Keratinocyte (primary cell): ENCODE data around the gene AIFM3. TPM values are rescaled to one million over a fixed set of nuclear protein-coding genes. Genes with fewer than 3 reads are reported as not detected.
A peak's percentile ranks its signal among the peaks of the same experiment; 100 is the strongest.

ENCODE experiments used
- DNase-seq: peaks from one replicate; pipeline ENCODE4 v3.0.0-alpha.2; 2011; ENCODE audit warnings: low read depth, missing footprints, low spot score
- FAIRE-seq: peaks from 2 replicates; lab custom pipeline; 2011; peaks lifted over from hg19 to GRCh38; lab: Jason Lieb, UNC
- H2AFZ ChIP-seq: 2 replicates; pipeline ENCODE4 v1.6.0; 2012; ENCODE audit warnings: low read length, control low read depth, inconsistent platforms; ENCODE audit not compliant: control insufficient read depth
- H3K27ac ChIP-seq: 2 replicates; pipeline ENCODE4 v1.5.1; 2011; ENCODE audit warnings: low read length; ENCODE audit not compliant: control insufficient read depth, insufficient read depth
- H3K27me3 ChIP-seq: 3 replicates; pipeline ENCODE4 v1.6.0; 2011; ENCODE audit warnings: low read length; ENCODE audit not compliant: control insufficient read depth, insufficient read depth; ENCODE audit errors: extremely low read depth
- H3K36me3 ChIP-seq, 2 experiments: 2 replicates in 1 of 2; 3 replicates in 1 of 2; pipeline ENCODE4 v1.5.1; 2011; ENCODE audit warnings: low read length in 2 of 2, mild to moderate bottlenecking in 1 of 2; ENCODE audit not compliant: control insufficient read depth in 2 of 2, insufficient read depth in 2 of 2; ENCODE audit errors: extremely low read depth in 1 of 2
- H3K4me1 ChIP-seq: 3 replicates; pipeline ENCODE4 v1.5.1; 2011; ENCODE audit warnings: low read length; ENCODE audit not compliant: control insufficient read depth, insufficient read depth; ENCODE audit errors: extremely low read depth
- H3K4me2 ChIP-seq: 3 replicates; pipeline ENCODE4 v1.6.0; 2011; ENCODE audit warnings: low read depth, low read length; ENCODE audit not compliant: control insufficient read depth, insufficient read depth; ENCODE audit errors: extremely low read depth
- H3K4me3 ChIP-seq, 3 experiments: fragments of 200-600 bp in 1 of 3; sonication (generic) in 1 of 3; 2 replicates in 2 of 3; 3 replicates in 1 of 3; pipeline ENCODE4 v1.5.1; 2011 to 2016; ENCODE audit warnings: low read length in 3 of 3, mild to moderate bottlenecking in 3 of 3, control low read depth in 2 of 3, inconsistent platforms in 1 of 3, low read depth in 1 of 3, mixed read lengths in 1 of 3, mixed run types in 1 of 3, moderate library complexity in 1 of 3; ENCODE audit not compliant: control insufficient read depth in 2 of 3, insufficient read depth in 2 of 3; ENCODE audit errors: extremely low read depth in 1 of 3
- H3K79me2 ChIP-seq: 2 replicates; pipeline ENCODE4 v1.6.0; 2012; ENCODE audit warnings: low read length; ENCODE audit not compliant: control insufficient read depth, insufficient read depth
- H3K9ac ChIP-seq: 3 replicates; pipeline ENCODE4 v1.6.0; 2011; ENCODE audit warnings: low read length; ENCODE audit not compliant: control insufficient read depth, insufficient read depth; ENCODE audit errors: extremely low read depth
- H3K9me1 ChIP-seq: 3 replicates; pipeline ENCODE4 v1.6.0; 2011; ENCODE audit warnings: low read length; ENCODE audit not compliant: control insufficient read depth, insufficient read depth; ENCODE audit errors: extremely low read depth
- H3K9me3 ChIP-seq: 2 replicates; pipeline ENCODE4 v1.5.1; 2012; ENCODE audit warnings: low read depth, low read length; ENCODE audit not compliant: control insufficient read depth
- H4K20me1 ChIP-seq: 3 replicates; pipeline ENCODE4 v1.6.0; 2011; ENCODE audit warnings: low read length; ENCODE audit not compliant: control insufficient read depth, insufficient read depth; ENCODE audit errors: extremely low read depth
- EZH2 ChIP-seq: IDR thresholded peaks from one replicate; pipeline ENCODE4 v1.6.1; 2012; ENCODE audit warnings: inconsistent platforms, mild to moderate bottlenecking, low read length, moderate library complexity
- dilution Hi-C: fragments of 300-500 bp; cut with MboI; formaldehyde crosslinking; loops from one replicate; pipeline ENCODE4 v1.7.0; 2020; ENCODE audit warnings: low sequenced_read_pairs; ENCODE audit not compliant: extremely low pct_ligation_motif_present
- polyA plus RNA-seq, 5 experiments: library from polyadenylated mRNA; depleted of rRNA in 3 of 5; stranded (reverse) in 3 of 5; stranded (forward) in 1 of 5; unstranded in 1 of 5; fragments of >200 nt; gene quantifications; 1 replicate in 1 of 5; 2 replicates in 3 of 5; 3 replicates in 1 of 5; pipeline versions ENCODE4 v1.2.1 to v1.2.3, GENCODE V29; 2011 to 2012; ENCODE audit warnings: missing spikeins in 2 of 5, low read depth in 1 of 5, low replicate concordance in 1 of 5
- TF ChIP-seq, protein P1 (sequence below), 3 experiments: IDR thresholded peaks in 1 of 3; conservative IDR thresholded peaks in 1 of 3; optimal IDR thresholded peaks in 1 of 3; 2 replicates in 2 of 3; 3 replicates in 1 of 3; pipeline versions ENCODE3 to v1.5.1; 2011; ENCODE audit warnings: low read length in 3 of 3, mild to moderate bottlenecking in 3 of 3, moderate library complexity in 2 of 3, control low read depth in 1 of 3, inconsistent platforms in 1 of 3; ENCODE audit not compliant: insufficient read depth in 2 of 3; ENCODE audit errors: extremely low read depth in 1 of 3

Gene AIFM3
- polyA plus RNA-seq, 1 donor (not counting 4 experiments of a cell fraction or from before 2014, with no cell fraction given): 0.59 TPM

DNA sequence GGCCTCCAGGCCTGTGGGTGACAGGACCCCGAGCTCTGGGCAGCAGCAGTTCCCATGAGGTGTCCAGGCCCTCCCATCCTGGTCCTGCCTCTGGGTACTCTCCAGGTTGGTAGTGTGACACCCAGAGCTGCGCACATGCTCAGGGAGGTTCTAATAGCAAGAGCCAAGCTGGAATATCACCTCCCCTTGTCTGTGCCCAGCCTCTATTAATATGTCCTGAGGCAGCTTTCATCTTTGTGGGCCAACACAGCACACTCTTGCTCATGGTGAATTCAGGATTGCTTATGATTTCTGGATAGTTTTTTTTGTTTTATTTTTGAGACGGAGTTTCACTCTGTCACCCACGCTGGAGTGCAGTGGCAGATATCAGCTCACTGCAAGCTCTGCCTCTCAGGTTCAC lies 51.3 kb downstream of the AIFM3 start:
- Histone ChIP-seq H3K27ac (no peak overlapping the region), H3K36me3 (no peaks in the 10 kb centered on the region), H3K4me3 (no peak overlapping the region), H3K4me2 (no peak overlapping the region), H4K20me1 (no peaks in the 10 kb centered on the region), H3K4me1 (peaks cover 20% of the 10 kb centered on the region), H3K27me3 (no peaks in the 10 kb centered on the region), H3K9me3 (no peaks in the 10 kb centered on the region), H2AFZ (no peak overlapping the region), H3K9ac (no peak overlapping the region), H3K9me1 (no peaks in the 10 kb centered on the region), H3K79me2 (no peaks in the 10 kb centered on the region)
- no peak for DNase-seq
- dilution Hi-C loops: no loop called here
- TF ChIP-seq, protein P1, sequence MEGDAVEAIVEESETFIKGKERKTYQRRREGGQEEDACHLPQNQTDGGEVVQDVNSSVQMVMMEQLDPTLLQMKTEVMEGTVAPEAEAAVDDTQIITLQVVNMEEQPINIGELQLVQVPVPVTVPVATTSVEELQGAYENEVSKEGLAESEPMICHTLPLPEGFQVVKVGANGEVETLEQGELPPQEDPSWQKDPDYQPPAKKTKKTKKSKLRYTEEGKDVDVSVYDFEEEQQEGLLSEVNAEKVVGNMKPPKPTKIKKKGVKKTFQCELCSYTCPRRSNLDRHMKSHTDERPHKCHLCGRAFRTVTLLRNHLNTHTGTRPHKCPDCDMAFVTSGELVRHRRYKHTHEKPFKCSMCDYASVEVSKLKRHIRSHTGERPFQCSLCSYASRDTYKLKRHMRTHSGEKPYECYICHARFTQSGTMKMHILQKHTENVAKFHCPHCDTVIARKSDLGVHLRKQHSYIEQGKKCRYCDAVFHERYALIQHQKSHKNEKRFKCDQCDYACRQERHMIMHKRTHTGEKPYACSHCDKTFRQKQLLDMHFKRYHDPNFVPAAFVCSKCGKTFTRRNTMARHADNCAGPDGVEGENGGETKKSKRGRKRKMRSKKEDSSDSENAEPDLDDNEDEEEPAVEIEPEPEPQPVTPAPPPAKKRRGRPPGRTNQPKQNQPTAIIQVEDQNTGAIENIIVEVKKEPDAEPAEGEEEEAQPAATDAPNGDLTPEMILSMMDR (optimal IDR thresholded peaks at IDR 0.05 in 1 of 3, IDR thresholded peaks at IDR 0.05 in 1 of 3, conservative IDR thresholded peaks at IDR 0.05 in 1 of 3; ENCODE audit: extremely low read depth in 1 of 3, insufficient read depth in 2 of 3, low read length in 3 of 3): no peak
- TF ChIP-seq EZH2: no peak
- no peak for FAIRE-seq

DNA sequence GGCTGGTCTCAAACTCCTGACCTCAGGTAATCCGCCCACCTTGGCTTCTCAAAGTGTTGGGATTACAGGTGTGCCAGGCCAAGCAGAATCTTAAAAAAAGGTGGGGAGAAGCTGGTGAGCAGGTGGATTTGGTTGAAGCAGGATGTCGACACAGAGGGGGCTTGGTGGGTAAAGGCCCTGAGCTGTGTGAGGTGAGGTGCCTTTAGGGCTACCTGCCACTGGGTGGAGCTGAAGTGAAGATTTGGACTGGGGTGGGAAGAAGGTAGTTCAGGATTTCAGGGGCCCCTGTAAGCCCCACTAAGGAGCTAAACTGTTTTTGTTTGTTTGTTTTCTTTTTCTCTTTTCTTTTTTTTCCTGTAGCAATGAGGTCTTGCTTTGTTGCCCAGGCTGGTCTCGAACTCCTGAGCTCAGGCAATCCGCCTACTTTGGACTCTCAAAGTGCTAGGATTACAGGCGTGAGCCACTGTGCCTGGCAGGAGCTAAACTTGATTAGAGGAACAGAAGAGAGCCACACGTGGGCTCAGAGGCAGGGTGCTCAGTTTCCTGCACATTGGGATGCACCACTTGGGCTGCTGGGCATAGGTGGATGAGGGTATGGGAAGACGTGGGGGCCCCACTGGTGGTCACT lies 53.9 kb downstream of the AIFM3 start:
- no peak overlapping the region for H2AFZ ChIP-seq
- dilution Hi-C loops: no loop called here
- TF ChIP-seq, protein P1 (optimal IDR thresholded peaks at IDR 0.05 in 1 of 3, IDR thresholded peaks at IDR 0.05 in 1 of 3, conservative IDR thresholded peaks at IDR 0.05 in 1 of 3; ENCODE audit: extremely low read depth in 1 of 3, insufficient read depth in 2 of 3, low read length in 3 of 3): peak; percentile 49 to 63 (median 60)
- no peak for TF ChIP-seq EZH2
- peaks cover 10% of the 10 kb centered on the region for H3K4me1 ChIP-seq
- FAIRE-seq: no peak
- no peaks in the 10 kb centered on the region for H3K9me3 ChIP-seq
- H3K9me1 ChIP-seq: no peaks in the 10 kb centered on the region
- H4K20me1 ChIP-seq: no peaks in the 10 kb centered on the region
- no peak overlapping the region for H3K4me2 ChIP-seq
- no peaks in the 10 kb centered on the region for H3K36me3 ChIP-seq
- no peaks in the 10 kb centered on the region for H3K27me3 ChIP-seq
- H3K79me2 ChIP-seq: no peaks in the 10 kb centered on the region
- no peak overlapping the region for H3K9ac ChIP-seq
- no peak overlapping the region for H3K27ac ChIP-seq
- no peak for DNase-seq
- H3K4me3 ChIP-seq: no peak overlapping the region
